Transverse colon (tissue), 4 donors: Measurements from ENCODE around the gene ASIP. TPM values are rescaled to one million over a fixed set of nuclear protein-coding genes. Genes with fewer than 3 reads are reported as not detected.
"Not testable (repeated sequence)": the region's sequence is repeated elsewhere in the genome, so short reads cannot be mapped to it uniquely, and the experiment has no call there.

Experiments used
- DNase-seq: peaks from one replicate; pipeline ENCODE4 v3.0.0-alpha.2; 2019
- H3K27ac ChIP-seq, 4 donors: fragments of 200-600 bp; sonication (generic); 2 replicates each; pipeline ENCODE4 v1.5.1; 2016 to 2018; ENCODE audit warnings: inconsistent platforms in 4 of 4
- H3K27me3 ChIP-seq: fragments of 200-600 bp; sonication (generic); 2 replicates; pipeline ENCODE4 v1.5.1; 2017; ENCODE audit warnings: inconsistent platforms
- H3K36me3 ChIP-seq, 4 donors: fragments of 200-600 bp; sonication (generic); 2 replicates each; pipeline ENCODE4 v1.5.1; 2017 to 2019; ENCODE audit warnings: inconsistent platforms in 4 of 4
- H3K4me1 ChIP-seq, 4 donors: fragments of 200-600 bp; sonication (generic); 2 replicates each; pipeline ENCODE4 v1.5.1; 2017 to 2020; ENCODE audit warnings: inconsistent platforms in 4 of 4
- H3K4me3 ChIP-seq, 4 donors: fragments of 200-600 bp; sonication (generic); 1 replicate in 1 of 4; 2 replicates in 3 of 4; pipeline versions ENCODE4 v1.5.1 to v1.6.1; 2017 to 2019; ENCODE audit warnings: inconsistent platforms in 4 of 4
- H3K9me3 ChIP-seq, 2 donors: fragments of 200-600 bp; sonication (generic); 2 replicates each; pipeline ENCODE4 v1.5.1; 2017 to 2019; ENCODE audit warnings: inconsistent platforms in 2 of 2
- CTCF ChIP-seq, 5 experiments: fragments of 200-600 bp in 3 of 5; fragments of 450-650 bp in 2 of 5; sonication (generic) in 3 of 5; IDR thresholded peaks; 1 replicate in 2 of 5; 2 replicates in 3 of 5; pipeline ENCODE4 v1.5.1; 2016 to 2017; ENCODE audit warnings: antibody characterized with exemption in 5 of 5, inconsistent platforms in 3 of 5, mild to moderate bottlenecking in 2 of 5, moderate library complexity in 1 of 5
- EP300 ChIP-seq: sonication (generic); formaldehyde crosslinking; IDR thresholded peaks from one replicate; pipeline ENCODE4 v1.6.1; 2017; ENCODE audit warnings: antibody characterized with exemption, low read depth
- POLR2A ChIP-seq: fragments of 450-650 bp; IDR thresholded peaks from one replicate; pipeline ENCODE4 v1.6.1; 2016; ENCODE audit warnings: antibody characterized with exemption, mild to moderate bottlenecking, moderate library complexity
- POLR2AphosphoS5 ChIP-seq, 3 donors: sonication (generic); formaldehyde crosslinking; IDR thresholded peaks; one replicate each; pipeline ENCODE4 v1.6.1; 2016; ENCODE audit warnings: antibody characterized with exemption in 3 of 3
- WGBS, 2 donors: methylation state at CpG; one replicate each; pipeline ENCODE4 v1.1.5; 2018; ENCODE audit warnings: low coverage in 1 of 2; 5-methylcytosine and 5-hydroxymethylcytosine counted together
- in situ Hi-C, 4 donors: fragments of 200-750 bp; cut with MboI; loops; one replicate each; pipeline versions ENCODE4 v1.15.0 to v1.15.1; 2017; ENCODE audit warnings: low sequenced_read_pairs in 3 of 4, low pct_ligation_motif_present in 1 of 4, low pct_unique_long_range_greater_than_20kb in 1 of 4
- intact Hi-C: fragments of 100-400 bp; cut with DNase I; formaldehyde crosslinking; loops from one replicate; pipeline ENCODE4 v1.15.1; 2023; ENCODE audit warnings: low total_unique reads
- total RNA-seq, 4 donors: library from RNA; depleted of rRNA; stranded (reverse); fragments of >200 nt; gene quantifications; one replicate each; pipeline ENCODE4 v1.1.0, GENCODE V29; 2016

The ASIP gene
- total RNA-seq, 4 donors from 2014 or later = not detected

GRCh38 chr20:34201531-34201930 is 39.7 kb upstream of the ASIP start:
- Histone ChIP-seq H3K4me1 (no peaks in the 10 kb centered on the region), H3K27ac (no peak overlapping the region), H3K4me3 (no peak overlapping the region), H3K9me3 (no peaks in the 10 kb centered on the region), H3K27me3 (peaks cover 14% of the 10 kb centered on the region), H3K36me3 (no peaks in the 10 kb centered on the region)
- TF ChIP-seq POLR2A = no peak
- TF ChIP-seq POLR2AphosphoS5 (IDR thresholded peaks at IDR 0.05) = no peak
- no peak for TF ChIP-seq CTCF (IDR thresholded peaks at IDR 0.05)
- no peak for TF ChIP-seq EP300
- 79 to 80% methylated on average over 4 of the region's 4 CpGs for WGBS, 2 donors
- no peak for DNase-seq
- intact Hi-C loops (no loop called here), in situ Hi-C loops (no loop called here)

GRCh38 chr20:34205172-34205880 is 35.9 kb upstream of the ASIP start:
- in situ Hi-C loops, H3K36me3 ChIP-seq, H3K4me3 ChIP-seq, H3K27me3 ChIP-seq, H3K9me3 ChIP-seq, H3K27ac ChIP-seq, H3K4me1 ChIP-seq, DNase-seq, intact Hi-C loops: not testable (repeated sequence)
- WGBS, 2 donors = 77 to 80% methylated on average over 2 to 21 of the region's 21 CpGs

- 100% methylated on average over 1 of the region's 3 CpGs; no CpG with 5 or more reads in 1 of the 2 donors for WGBS, 2 donors
- no peak for TF ChIP-seq POLR2AphosphoS5 (IDR thresholded peaks at IDR 0.05)
- no peak for TF ChIP-seq POLR2A
- TF ChIP-seq CTCF (IDR thresholded peaks at IDR 0.05) = no peak
- TF ChIP-seq EP300 = no peak
- in situ Hi-C loops (no loop called here), intact Hi-C loops (no loop called here)
- no peaks in the 10 kb centered on the region for H3K36me3 ChIP-seq
- H3K4me3 ChIP-seq = no peak overlapping the region
- H3K9me3 ChIP-seq = peaks cover 4 to 7% of the 10 kb centered on the region in 2 donors
- no peaks in the 10 kb centered on the region for H3K4me1 ChIP-seq
- peaks cover under 1% of the 10 kb centered on the region for H3K27me3 ChIP-seq
- DNase-seq = no peak
- no peak overlapping the region for H3K27ac ChIP-seq
Measured at GRCh38 chr20:34209111-34209510, 32.1 kb upstream of the ASIP start.

- in situ Hi-C loops (no loop called here), intact Hi-C loops (no loop called here)
- no peaks in the 10 kb centered on the region for H3K36me3 ChIP-seq
- no peak for DNase-seq
- H3K9me3 ChIP-seq = peaks cover 4 to 7% of the 10 kb centered on the region in 2 donors
- H3K4me3 ChIP-seq = no peak overlapping the region
- H3K27me3 ChIP-seq = peaks cover 2% of the 10 kb centered on the region
- no peak for TF ChIP-seq CTCF (IDR thresholded peaks at IDR 0.05)
- TF ChIP-seq POLR2A = no peak
- TF ChIP-seq POLR2AphosphoS5 (IDR thresholded peaks at IDR 0.05) = no peak
- no peak for TF ChIP-seq EP300
- 84% methylated on average over 3 of the region's 4 CpGs; no CpG with 5 or more reads in 1 of the 2 donors for WGBS, 2 donors
- no peaks in the 10 kb centered on the region for H3K4me1 ChIP-seq
- H3K27ac ChIP-seq = no peak overlapping the region
Measured at GRCh38 chr20:34210271-34210670, 31.0 kb upstream of the ASIP start.

- in situ Hi-C loops (no loop called here), intact Hi-C loops (no loop called here)
- H3K9me3 ChIP-seq = peaks cover 4 to 7% of the 10 kb centered on the region in 2 donors
- no peak for DNase-seq
- H3K4me1 ChIP-seq = peaks cover 0 to 11% (median 3%) of the 10 kb centered on the region in 4 donors
- H3K4me3 ChIP-seq = no peak overlapping the region
- peaks cover 7% of the 10 kb centered on the region for H3K27me3 ChIP-seq
- WGBS, 2 donors = 79 to 83% methylated on average over 2 of the region's 2 CpGs
- no peaks in the 10 kb centered on the region for H3K36me3 ChIP-seq
- TF ChIP-seq POLR2AphosphoS5 (IDR thresholded peaks at IDR 0.05) (no peak), EP300 (no peak), CTCF (IDR thresholded peaks at IDR 0.05) (no peak), POLR2A (no peak)
- no peak overlapping the region for H3K27ac ChIP-seq
Measured at GRCh38 chr20:34211591-34211990, 29.6 kb upstream of the ASIP start.
